ENCODE data around the gene CSAD.
"Not testable (repeated sequence)": the region's sequence is repeated elsewhere in the genome, so short reads cannot be mapped to it uniquely, and the experiment has no call there.

DNA sequence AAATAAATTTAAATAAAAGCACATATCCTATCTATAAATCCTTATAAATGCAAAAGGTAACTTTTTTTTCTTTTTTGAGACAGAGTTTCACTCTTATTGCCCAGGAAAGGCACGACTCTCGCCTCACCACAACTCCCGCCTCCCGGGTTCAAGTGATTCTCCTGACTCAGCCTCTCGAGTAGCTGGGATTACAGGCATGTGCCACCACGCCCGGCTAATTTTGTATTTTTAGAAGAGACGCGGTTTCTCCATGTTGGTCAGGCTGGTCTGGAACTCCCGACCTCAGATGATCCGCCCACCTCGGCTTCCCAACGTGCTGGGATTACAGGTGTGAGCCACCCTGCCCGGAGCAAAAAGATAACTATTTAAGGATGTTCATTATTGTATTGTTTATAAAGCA, 1.9 kb downstream of the CSAD start:
- TF ChIP-seq POLR2A, CTCF (IDR thresholded peaks at IDR 0.05): not testable (repeated sequence)
